Limb (tissue), 2 donors: ENCODE results near the gene ACSF3.

Source experiments
- DNase-seq, 2 donors: peaks; one replicate each; pipeline ENCODE4 v3.0.0-alpha.2; 2016; ENCODE audit errors: extremely low spot score in 2 of 2

The ACSF3 gene

GRCh38 chr16:89108416-89108815 lies 14.8 kb downstream of the ACSF3 start:
- no peak for DNase-seq

- DNase-seq, result no peak
These were observed 17.0 kb downstream of the ACSF3 start for GRCh38 chr16:89110641-89111040.

- no peak for DNase-seq
These were observed 17.6 kb downstream of the ACSF3 start for GRCh38 chr16:89111263-89111662.

- DNase-seq, result no peak
These were observed 18.9 kb downstream of the ACSF3 start for GRCh38 chr16:89112377-89113151.

GRCh38 chr16:89113152-89113547 lies 19.5 kb downstream of the ACSF3 start:
- no peak for DNase-seq

GRCh38 chr16:89113661-89114060 lies 20.0 kb downstream of the ACSF3 start:
- DNase-seq, result no peak

GRCh38 chr16:89114159-89114981 lies 20.7 kb downstream of the ACSF3 start:
- DNase-seq, result no peak

GRCh38 chr16:89115216-89115861 lies 21.7 kb downstream of the ACSF3 start:
- DNase-seq, result no peak

GRCh38 chr16:89116341-89117226 lies 22.9 kb downstream of the ACSF3 start:
- DNase-seq, result no peak

GRCh38 chr16:89117227-89117974 lies 23.7 kb downstream of the ACSF3 start:
- no peak for DNase-seq

GRCh38 chr16:89117975-89118289 lies 24.3 kb downstream of the ACSF3 start:
- DNase-seq, result no peak

- DNase-seq, result no peak
These were observed 24.9 kb downstream of the ACSF3 start for GRCh38 chr16:89118361-89119165.

GRCh38 chr16:89119166-89119621 lies 25.5 kb downstream of the ACSF3 start:
- DNase-seq, result no peak

- no peak for DNase-seq
These were observed 26.0 kb downstream of the ACSF3 start for GRCh38 chr16:89119661-89120141.

- no peak for DNase-seq
These were observed 26.6 kb downstream of the ACSF3 start for GRCh38 chr16:89120281-89120680.

- no peak for DNase-seq
These were observed 27.3 kb downstream of the ACSF3 start for GRCh38 chr16:89120921-89121351.

GRCh38 chr16:89121691-89122321 lies 28.2 kb downstream of the ACSF3 start:
- no peak for DNase-seq

- DNase-seq, result no peak
These were observed 28.7 kb downstream of the ACSF3 start for GRCh38 chr16:89122322-89122851.
